GM19351 (cell line): ENCODE data around the gene PTPRN2.

Experiments
- ATAC-seq: cut with Tn5 transposase; IDR thresholded peaks from one replicate; pipeline ENCODE4 v1.9.1; 2021; ENCODE audit warnings: mild to moderate bottlenecking, moderate library complexity; ENCODE audit not compliant: unreplicated experiment

Gene PTPRN2

DNA sequence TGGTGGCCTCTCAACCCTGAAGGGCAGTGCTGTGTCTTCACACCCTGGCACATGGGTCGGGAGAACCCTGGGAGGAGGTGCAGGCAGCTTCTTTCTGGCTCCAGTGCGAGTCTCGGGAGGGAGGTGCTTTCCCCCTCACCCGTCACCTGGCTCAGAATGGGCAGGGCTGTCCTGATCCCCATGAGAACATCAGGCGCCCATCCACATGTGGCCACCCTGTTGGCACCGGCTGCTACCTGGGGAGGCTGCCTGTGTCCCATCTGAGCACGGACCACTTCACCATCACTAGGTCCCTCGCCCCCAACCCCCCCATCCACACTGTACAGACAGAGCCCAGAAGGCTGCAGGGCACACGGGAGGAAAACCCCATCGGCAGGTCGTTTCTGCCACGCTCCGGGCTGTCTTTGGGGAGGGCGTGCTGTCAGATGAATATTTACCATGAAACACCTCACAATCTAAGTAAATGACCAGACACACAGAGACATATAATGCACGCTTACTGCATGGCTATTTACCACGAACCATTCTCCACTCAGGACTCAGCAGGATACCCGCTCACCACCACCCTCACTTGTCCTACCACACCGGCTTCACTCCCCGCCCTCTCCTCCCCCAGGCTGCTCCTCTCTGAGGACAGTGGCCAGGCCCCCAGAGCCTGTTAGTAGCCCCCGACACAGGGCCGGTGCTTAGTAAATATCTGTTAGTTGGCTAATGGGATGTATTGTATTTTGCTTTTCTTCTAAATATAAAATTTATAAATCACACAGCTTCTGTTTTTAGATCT is 968.6 kb downstream of the PTPRN2 start:
- no peak for ATAC-seq

DNA sequence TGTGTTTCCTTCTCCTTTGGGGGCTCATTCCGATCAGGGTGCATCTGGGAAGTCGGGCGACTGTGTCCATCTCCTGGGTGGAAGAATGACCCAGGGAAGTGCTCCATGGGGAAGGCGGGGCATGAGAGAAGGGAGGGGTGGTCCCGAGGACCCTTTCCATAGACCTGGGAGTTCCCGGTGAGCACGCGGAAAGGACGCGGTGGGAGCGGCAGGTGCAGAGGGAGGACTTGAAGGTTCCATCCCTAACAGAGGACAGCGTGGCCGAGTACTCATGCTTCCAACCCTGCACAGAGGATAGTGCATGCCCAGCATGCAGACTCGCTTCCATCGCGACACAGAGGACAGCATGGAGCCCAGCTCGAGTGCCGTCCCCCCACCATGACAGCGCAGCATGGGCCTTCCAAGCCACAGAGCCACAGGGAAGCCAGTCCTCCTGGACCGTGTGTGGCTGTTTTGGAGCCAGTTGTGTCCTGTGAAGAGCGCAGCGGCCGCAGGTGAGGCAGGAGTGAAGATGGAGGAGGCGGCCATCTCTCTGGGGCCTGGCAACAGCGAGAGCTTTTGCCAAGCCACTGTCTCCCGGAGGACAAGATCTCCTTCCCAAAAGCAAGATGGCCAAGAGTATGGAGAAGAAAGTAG is 969.4 kb downstream of the PTPRN2 start:
- ATAC-seq, result no peak

DNA sequence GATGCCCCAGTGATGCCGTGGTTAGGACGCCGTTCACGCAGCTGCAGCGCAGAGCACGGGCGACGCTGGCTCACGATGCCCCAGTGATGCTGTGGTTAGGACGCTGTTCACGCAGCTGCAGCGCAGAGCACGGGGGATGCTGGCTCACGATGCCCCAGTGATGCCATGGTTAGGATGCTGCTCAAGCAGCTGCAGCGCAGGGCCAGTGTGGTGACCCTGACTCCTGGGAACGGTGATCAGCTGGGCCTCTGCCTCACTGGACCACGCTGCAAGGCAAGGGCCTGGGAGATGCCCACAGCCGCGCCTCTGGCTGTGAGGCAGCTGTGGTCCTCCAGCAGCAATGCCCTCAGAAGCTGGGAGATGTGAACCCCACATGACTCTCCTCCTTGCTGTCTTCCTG is 970.2 kb downstream of the PTPRN2 start:
- ATAC-seq, result no peak

DNA sequence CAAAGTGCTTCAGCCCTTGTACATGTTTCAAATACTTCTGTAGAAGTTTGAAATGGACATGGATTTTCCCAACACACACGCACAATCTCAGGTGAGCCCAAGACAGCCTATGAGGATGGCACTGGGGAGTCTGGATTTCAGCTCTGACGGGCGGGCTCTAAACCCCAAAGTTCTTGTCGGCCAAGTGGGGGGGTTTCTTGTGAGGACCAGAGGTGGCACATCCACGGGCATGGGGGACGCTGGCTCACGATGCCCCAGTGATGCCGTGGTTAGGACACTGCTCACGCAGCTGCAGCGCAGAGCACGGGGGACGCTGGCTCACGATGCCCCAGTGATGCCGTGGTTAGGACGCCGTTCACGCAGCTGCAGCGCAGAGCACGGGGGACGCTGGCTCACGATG is 970.7 kb downstream of the PTPRN2 start:
- no peak for ATAC-seq

DNA sequence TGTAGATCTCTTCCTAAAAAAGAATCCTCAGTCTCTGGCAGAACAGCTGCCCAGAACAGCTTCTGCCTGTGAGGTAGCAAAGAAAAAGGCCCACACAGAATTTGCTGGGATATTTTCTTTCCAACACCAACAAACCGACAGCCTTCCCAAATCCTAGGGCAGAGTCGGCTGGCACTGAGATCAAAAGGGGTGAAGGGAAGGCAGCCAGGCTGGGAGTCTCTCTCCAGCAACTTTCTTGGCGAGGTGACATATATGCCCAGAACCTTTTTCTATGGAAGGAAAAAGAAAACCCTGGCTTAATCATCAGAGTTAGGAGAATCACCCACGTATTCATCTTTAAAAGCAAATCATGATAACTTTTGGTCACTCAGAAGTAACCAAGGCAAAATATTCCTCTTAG is 971.2 kb downstream of the PTPRN2 start:
- no peak for ATAC-seq

DNA sequence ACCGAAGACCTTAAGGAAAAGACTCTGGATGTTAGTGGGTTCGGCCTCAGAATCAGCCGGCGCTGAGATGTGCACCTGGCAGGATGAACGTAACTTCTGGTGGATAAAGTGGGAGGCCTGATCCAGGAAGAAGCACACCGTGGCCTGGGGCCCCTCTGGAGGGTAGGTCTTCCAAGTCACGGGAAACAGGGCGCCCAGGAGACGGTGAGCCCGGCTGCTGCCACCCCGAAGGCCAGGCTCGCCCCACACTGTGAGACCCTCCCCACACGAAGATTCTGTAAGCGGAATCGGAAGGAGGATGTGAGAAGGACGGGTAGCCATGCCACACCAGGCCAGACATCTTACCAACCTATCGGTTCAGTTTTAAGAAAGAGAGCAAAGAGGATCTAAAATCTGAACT is 971.8 kb downstream of the PTPRN2 start:
- ATAC-seq, result no peak

DNA sequence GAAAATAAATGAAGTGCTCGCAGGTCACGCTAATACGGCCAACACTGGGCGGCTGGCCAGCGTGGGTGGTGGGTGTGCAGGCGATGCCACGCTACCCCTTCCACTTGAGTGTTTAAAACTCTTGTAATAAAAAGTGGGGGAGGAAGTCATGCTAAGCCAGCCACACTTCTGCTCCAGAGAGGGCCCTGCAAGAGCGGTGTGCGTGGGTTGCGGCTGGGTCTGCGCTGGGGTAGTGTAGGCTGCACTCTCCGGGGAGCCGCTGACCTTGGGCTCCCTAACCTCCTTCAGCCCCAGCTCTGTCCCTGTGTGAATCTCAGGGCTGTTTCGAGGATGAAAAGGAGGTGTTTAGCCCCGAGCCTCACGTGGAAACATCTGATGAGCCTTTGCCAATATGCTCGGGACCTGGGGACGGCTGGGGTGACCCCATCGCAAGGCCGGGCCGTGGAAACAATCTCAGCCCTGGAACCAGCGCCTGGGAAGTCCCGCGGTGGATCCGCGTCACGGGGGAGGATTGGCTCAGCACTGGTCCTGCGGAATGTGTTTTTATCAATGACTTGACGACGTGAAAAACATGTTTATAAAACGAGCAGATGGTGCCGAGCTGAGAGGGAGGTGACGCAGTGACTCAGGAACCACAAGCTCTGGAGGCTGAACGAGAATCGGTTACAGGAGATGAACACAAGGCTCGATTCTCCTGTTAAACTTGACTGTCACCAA is 972.4 kb downstream of the PTPRN2 start:
- ATAC-seq, result no peak

DNA sequence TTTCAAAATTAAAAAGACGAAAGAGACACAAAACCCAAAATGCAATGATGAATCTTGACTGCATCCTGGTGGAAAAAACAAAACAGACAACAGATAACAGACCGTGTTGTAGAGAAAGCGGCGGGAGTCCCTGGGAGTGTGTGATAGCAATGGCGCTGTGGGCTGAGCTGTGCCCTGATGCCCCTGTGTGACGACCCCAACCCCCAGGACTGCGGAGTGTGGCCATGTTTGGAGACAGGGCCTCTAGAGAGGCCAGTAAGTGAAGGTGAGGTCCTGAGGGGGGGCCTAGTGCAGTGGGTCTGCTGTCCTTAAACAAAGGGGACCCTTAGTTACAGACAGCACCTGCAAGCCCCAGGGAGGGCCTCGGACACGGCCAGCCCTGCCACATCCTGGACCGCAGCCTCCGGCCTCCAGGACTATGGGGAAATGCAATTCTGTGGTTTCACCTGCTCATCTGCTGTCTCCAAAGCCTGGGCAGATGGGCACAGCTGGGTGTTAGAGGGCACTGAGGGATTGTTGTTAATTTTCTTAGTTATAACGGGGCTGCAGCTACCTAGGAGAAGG is 973.1 kb downstream of the PTPRN2 start:
- no peak for ATAC-seq

DNA sequence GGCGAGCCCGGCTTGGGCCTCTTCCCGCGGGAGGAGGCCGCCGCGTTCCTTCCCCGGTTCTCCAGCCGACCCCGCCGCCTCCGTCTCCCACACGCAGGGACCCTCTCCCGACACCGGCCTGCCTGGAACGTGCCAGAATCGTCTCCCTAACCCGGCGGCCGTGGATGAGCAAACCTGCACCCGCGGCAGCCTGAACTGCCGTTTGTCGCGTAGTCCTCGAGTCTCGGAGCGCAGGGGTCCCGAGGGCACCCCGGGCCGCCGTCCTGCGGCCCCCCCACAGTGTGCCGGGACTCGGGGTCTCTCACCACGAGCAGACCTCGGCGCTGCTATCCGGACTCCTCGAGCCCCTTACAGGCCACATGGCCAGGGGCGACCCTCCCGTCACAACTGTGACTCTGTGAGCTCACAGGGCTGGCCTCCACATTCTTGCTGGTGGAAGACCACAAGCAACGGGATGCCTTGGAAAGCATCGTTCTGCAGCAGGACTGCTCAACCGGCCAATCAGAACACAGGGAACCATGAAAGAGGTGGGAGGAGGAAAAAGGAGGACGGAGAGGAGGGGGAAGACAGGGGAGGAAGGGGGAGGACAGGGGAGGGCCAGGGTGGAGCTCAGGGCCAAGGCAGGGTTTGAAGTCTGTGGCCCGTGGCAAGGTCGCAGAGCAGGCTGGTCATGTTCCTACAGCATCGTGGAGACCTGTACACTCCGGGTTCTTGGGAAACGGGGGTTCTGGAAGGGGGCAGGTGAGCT is 973.9 kb downstream of the PTPRN2 start:
- ATAC-seq, result no peak

DNA sequence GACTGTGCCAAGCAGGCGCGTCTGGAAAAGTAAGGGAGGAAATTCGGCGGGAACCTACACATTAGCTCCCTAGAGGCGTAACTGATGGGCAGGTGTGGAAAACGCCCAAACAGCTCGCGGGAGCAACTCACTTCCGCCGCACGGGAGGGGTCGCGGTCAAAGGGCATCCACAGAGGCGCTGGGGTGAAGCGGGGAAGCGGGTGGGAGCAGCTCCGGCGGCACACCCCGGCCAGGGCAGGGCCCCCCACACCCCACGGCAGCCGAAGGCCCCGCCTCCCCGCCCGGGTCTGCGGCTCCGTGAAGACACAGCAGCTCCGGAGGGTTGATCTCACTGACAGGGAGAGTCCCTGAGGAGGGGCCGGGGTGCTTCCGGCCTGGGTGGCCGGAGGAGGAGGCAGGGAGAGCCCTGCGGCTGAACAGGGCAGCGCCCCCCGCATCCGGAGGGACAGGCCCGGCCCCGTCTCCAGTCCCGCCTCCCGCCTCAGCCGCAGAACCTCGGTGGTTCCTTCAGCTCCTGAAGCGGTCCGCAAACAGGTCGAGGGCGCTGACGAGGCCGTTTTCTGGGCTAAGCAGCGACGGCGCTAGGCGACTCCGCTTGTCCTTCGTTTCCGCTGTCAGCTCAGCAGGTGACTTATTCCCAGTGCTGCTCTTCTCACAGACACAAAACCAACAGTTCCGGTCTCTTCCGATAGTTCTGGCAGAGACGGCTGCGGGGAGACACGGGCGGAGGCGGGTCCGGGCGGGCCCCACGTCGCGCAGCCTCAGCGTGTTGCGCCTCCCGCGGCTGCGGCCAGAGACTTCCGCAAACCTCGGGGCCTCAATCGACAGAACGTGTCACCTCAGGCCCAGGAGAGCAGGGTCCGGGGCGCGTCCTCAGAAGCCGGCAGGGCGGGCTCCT is 974.7 kb downstream of the PTPRN2 start:
- no peak for ATAC-seq

DNA sequence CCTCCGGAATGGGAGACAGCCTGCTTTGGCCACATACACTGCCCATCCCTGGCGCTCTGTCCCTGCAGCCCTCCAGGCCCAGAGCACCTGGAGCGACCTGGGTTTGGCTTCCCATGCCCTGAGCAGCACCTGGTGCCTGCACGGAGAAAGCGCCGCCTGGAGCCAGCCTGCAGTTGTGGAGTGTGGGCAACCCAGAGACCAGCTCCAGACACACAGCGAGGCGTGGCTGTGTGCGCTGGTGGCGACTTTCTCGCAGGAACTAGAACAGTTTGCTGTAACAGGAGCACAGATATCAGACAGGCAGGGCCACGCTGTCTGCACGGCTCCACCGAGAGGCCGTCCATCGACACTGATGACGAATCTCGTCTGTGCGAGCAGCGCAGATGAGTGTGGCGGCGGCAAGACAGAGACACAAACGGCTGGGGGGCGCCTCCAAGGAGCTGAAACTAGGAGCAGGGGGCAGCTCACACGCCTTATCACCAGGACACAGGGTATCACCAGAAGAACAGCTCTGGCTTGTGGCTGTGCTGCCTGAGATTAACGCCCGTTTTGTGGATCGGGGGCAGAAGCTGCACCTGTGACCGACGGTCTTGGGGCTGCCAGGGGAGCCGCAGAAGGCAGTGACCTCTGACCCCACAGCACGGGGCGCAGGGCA is 975.5 kb downstream of the PTPRN2 start:
- no peak for ATAC-seq

DNA sequence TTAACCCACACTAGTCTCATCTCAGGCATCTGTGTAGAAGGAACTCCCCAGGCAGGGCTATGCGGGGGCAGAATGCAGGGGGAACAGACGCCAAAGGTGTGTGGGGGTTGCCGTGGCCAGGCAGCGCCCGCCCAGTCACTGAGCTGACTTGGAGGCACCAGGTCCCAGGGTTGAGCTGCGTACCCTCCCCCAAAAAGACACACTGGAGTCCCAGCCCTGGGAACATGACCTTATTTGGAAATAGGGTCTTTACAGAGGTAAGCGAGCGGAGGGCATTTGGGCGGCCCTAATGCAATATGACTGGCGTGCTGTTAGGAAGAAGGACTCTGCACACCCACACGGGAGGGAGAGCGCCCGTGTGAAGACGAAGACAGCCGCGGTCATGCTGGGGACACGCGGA is 976.3 kb downstream of the PTPRN2 start:
- no peak for ATAC-seq

DNA sequence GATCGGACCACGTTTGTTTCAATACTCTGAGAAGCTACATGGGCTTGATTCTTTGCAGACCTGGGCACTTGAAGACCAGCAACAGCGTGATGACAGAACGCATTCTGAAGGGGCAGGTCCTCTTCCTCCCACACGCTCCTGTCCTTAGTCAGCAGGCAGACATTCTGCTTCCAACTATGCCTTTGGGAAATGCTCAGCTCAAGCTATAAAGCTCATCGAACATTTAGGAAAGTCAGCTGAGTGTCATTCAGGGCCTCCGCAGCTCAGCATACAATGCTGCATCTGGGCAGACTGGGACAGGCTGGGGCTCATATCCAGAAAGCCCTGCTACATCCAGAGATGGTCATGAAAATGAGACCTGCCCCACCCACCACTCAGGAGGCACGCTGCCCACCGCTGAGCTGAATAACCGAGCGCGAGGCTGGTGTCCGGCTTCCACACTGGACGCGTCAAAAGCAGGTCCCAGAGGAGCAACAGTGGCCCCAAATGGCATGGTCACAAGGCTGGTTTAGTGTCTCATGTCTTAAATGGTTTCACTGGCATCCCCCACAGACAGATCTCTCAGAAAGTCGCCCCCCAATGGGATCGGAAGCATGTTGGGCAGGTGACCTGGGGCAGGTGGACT is 976.8 kb downstream of the PTPRN2 start:
- no peak for ATAC-seq

DNA sequence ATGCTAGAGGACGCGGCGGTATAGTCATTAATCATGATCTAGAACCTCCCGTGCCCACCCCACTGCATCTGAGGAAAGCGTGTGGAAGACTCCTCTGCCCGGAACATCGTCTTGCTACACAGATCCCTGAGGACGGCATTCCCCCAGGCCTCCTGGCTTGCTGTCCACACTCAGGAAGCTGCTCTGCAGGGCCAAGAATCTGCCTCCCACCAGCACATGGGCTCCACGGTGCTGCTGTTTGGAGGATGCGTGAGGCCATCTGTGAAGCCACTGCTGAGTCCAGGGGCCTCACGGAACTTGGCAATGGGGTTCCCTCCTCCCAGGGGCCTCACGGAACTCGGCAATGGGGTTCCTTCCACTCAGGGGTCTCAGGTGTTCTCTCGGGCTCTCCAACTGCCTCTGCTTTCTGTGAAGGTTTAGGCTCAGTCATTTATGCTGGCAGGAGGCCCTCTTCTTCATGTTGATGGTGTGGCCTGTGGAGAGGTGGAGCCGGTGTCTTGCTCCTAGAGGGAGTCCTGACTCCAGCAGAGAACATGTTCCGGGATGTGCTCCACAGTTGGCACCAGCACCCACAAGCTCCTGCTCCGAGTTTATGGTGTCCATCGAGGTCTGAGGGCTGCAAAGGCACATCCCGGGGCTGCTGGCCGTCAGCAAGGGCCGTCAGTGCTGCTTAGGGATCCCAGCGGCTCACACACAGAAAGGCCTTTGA is 977.5 kb downstream of the PTPRN2 start:
- ATAC-seq, result no peak

DNA sequence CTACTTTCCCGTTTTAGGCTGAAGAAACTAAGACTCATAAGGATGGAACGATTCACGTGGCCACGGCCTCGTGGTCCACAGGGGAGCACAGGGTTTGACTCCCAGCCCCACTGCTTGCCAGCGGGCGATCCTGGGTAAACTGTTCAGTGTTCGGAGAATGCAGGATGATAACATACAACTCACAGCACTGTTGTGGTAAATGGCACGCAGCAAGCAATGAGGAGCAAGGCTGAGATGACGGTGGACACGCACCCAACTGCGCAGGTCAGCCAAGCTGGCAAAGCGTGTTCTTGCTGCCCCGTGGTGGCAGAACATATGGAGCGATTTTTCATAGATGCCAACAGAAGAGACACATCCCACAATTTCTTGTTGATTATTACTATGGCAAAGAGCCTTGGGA is 978.1 kb downstream of the PTPRN2 start:
- ATAC-seq, result no peak

DNA sequence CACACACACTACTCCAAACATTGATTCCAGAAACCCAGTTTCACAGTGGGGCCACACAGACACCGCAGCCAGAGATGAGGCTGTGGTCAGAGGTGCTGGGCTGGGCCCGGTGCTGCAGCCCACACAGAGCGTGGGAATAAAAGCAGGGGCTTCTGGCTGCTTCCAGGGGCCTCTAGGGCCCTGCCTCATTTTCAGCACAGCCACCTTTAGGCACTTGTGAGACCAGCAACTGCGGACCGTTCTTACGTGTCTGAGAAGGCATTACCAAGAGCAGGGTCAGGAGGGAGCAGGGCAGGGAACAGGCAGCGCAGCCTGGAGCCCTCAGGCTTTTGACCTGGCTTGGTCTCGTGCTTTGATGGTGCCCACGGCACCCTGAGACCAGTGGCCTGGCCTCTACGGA is 980.4 kb downstream of the PTPRN2 start:
- no peak for ATAC-seq

DNA sequence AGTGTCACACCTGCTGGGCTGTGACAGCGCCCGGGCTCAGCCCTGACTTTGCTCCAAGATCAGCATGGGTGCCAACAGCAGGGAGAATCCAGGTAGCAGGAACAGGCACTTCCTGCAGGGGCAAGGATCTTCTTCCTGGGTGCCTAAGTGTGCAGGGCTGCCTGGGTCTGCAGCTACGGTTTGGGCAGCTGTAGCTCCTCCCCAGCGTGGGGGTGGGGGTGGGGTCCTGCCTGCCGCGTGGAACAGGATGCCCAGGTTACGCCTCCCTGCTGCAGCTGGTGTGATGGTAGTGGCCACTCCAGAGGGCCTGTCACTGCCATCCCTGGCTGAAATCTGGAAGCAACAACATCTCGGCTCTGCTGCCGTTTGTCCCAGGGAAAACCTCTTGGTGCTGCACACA is 981.5 kb downstream of the PTPRN2 start:
- ATAC-seq, result no peak

DNA sequence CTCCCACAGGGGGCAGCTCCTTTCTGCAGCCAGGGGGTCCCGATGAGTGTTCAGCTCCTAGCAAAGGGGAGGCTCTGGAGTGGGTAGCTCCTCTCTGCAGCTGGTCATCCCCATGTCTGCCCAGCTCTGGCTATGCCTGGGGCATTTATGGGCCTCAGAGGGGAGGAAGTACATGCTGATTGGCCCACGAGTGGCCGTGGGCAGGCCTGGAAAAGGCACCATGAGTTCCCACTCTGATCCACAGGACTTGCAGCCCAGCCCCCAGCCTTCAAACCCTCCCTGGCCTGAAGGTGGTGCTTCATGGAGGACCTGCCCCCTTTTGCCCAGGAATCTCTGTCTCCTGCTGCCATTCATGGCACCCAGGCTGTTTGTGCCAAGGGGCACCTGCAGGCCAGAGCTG is 982.0 kb downstream of the PTPRN2 start:
- no peak for ATAC-seq
